HG03045 (cell line): ENCODE results near the gene SLC13A4.
"Not testable (repeated sequence)": the region's sequence is repeated elsewhere in the genome, so short reads cannot be mapped to it uniquely, and the experiment has no call there.

Experiments used
- ATAC-seq: cut with Tn5 transposase; IDR thresholded peaks from one replicate; pipeline ENCODE4 v1.9.1; 2021; ENCODE audit warnings: mild to moderate bottlenecking, moderate library complexity; ENCODE audit not compliant: unreplicated experiment

SLC13A4 gene

DNA sequence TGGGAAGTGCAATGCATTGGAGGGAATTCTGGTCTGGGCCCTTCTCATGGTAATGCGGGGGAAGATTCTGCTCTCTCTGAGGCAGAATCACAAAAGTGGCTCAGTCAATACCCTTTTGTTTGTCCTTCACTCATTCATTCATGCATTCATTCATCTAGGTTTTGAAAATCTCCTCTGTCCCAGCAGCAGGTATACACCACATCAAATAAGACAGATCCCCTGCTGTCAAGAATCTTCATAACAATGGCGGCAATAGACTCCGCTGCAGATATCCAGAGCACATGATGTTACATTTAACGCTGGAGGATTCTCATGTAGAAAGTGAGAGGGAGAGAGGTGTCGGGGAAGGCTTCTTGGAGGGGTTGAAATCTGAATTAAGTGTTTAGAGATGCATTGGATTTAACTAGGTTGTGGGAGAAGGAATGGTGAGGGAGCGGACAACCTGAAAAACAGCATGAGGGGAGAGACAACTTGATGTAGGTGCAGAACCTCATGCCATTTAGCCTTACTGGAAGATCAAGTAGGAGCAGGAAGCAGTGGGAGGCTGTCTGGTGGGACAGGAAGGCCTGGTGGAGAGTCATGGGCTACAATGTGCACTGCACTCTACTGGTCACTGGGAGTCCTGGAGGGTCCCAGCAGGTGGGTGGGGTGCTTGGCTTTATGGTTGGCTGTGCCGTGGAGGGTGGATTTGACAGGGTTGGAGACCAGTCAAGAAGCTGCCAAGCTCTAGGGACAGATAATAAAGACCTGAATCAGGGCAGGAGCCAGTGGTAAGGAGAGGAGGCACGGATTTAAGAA, 25.8 kb upstream of the SLC13A4 start:
- no peak for ATAC-seq

DNA sequence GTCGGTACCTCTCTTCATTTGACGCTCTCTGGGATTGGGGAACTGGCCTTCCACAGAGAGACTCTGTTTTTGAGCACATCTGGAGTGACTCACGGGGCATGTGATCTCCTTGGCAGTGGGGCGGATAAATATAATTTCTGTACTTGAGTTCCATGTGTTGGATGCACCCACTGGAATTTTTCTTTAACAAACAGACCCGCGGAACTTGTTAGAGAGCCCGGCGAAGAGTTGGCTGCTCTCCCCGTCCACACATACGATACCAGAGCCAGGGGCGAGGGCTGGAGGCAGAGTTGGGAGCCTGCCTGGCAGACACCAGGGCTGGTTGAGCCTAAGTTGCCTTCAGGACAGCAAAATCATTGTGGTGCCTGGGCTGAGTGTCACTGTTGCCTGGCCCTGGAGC, 20.8 kb upstream of the SLC13A4 start, which contains the start of gene FAM180A:
Gene FAM180A (minus strand): TSS at position 44 of the 400 bp plus-strand sequence. CDS start 233 bp downstream, outside the sequence.
- no peak for ATAC-seq

DNA sequence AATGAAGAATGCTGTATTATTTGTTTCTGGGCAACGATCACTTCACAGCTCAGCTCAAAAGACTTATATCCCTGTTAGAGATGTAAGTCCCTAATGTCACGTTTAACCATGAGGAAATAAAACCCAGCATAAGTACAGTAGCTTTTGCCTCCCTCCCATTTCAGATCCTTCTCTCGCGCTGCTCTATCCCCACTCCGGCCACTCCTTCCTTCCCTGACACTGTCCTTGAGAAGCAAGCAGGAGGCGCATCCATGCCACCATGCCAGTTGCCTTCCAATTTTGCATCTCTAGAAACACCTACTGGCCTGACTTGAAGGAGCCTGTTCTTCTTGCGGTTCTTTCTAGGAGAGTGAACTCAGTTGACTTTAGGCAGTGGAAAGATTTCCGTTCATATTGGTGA, 19.4 kb upstream of the SLC13A4 start:
- ATAC-seq = no peak

DNA sequence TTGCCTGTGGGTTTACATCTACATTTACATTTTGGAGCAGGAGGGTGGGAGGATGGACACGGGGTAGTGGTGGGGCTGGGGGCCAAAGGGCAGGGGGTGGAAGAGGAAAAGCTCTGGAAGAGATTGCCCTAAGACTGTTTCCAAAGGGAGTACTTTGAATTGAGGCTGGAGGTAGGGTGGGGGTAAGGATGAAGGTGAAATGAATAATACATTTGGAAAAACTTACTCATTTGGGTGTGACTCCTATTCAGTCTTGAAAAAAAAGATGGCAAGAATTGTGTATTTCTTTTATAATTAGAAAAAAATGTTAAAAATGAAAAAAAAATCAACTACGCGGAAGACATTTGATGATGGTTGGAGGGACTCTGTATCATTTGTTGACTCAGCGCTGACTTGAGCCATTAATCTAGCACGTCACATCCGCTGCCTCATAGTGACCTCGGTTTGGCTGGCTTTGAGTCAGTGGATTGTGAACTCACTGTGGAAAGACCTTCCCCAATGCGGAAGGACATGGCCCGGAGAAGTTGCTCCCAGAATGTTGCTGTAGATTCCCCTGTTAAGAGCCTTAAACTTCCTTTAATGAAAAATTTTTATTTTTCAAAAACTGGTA, 17.8 kb upstream of the SLC13A4 start:
- no peak for ATAC-seq

DNA sequence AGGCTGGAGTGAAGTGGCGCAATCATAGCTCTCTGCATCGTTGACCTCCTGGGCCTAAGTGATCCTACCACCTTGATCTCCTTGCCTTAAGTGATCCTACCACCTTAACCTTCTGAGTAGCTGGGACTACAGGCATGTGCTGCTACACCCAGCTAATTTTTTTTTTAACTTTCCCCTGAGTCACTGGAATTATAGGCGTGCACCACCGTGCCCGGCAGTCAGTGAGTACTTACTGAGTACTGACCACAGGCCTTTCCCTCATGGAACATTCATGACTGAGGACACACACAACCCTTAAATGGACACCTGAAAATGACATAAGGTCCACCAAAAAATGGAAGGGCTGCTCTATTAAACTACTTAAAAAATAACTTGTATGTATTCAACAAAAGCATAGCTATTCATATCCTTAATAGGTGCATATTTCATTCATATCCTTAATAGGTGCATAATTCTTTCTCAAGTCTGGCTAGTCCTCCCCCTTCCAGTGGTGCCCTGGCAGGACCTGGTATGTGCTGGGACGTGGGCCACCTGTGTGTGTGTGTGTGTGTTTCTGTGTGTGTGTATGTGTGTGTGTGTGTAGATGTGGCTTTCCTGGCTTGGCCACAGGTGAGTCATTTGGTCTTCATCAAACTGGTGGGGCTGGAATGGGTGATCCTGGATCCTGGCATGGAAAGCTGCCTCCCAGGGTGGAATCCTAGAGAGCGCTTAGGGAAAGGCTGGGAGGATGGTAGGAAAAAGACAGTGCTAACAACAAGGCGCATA, 17.1 kb upstream of the SLC13A4 start:
- ATAC-seq = no peak

DNA sequence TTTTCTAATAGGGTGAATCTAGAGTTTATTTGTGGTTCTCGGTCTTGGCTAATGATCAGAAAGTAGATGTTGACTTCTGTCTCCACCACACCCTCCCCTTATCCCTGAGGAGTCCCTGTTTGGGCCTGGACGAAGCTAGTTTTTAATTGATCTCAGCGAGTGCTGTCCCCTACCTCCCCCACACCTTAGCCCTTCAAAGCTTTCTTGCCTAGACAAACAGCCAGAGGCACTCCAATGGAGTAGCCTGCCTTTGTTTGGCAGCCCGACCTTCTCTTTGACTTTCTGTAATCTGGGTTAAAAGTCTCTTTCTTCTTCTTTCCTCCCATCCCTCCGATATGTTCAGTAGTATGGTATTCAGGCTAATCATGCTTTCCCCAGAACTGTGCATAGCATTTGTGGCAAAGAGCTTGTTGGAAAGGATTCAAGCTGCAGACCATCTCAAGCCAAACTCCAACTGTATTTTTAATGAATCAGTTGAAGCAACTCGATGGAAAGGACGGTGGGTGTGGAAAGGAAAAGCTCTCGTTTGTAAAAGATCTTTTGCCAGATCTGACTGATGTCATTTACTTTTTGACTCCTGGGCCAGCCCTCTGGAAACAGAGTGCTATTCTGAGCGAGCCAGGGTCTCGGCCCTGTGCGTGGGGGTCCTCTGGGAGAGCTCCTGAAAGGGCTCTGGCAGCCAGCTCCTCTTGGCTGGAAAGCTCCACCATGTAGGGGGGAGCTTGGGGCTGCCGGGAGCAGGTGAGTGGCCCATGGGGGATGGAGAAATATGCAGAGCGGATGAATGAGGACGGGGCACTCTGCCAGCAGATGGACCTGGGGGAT, 16.1 kb upstream of the SLC13A4 start:
- no peak for ATAC-seq

DNA sequence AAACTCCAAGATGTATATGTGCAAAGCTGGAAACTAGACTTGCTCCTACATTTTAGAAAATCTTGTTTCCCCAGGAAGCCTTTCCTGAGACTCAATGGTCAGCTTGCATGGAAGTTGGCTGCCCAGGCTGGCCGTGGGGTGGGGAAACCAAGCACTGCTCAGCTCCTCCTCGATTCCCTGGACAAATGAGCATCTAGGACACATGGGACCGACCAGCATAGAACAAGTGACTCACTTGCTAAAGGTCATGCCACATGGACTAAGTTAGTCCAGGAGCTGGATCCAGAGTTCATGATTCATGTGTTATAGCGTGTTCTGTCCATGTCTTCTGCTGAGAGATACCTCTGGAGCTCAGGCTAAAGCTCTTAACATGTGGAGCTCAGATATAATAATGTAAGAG, 14.4 kb upstream of the SLC13A4 start:
- no peak for ATAC-seq

DNA sequence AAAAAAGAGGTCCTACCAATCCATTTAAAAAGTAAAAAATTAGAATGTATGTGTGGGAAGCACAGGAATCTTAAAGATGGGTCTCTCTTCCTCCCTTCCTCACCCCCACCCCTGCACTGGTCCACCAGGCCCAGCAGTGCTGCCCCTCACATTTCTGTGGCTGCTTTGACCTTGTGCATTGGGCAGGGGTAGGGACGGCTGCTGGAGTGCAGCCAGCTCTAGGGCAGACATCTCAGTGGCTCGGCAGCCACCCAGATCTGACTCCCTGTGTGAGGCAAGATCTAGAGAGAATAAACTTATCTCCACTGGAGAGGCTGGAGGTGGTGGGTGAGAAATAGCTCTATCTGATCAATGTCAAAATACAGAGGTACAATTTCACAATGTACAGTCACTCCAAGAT, 13.9 kb upstream of the SLC13A4 start:
- no peak for ATAC-seq

DNA sequence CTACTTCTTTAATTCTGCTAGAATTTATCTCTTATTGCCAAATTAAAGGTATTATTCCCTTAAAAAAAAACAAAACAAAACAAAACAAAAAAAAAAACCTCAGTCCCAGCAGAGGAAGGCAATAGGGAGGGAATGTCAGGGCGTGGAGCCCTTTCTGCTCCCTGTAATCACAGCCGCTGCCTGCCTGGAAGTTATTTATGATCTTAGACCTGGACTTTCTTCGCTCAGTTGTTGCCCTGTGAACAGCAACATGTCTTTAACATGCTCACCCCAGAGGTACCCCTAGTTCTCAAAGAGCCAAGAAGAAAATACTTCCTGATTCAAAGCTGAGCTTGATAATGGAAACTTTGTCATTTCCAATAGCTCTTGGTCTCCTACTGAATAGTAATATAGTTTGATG, 12.9 kb upstream of the SLC13A4 start:
- no peak for ATAC-seq

DNA sequence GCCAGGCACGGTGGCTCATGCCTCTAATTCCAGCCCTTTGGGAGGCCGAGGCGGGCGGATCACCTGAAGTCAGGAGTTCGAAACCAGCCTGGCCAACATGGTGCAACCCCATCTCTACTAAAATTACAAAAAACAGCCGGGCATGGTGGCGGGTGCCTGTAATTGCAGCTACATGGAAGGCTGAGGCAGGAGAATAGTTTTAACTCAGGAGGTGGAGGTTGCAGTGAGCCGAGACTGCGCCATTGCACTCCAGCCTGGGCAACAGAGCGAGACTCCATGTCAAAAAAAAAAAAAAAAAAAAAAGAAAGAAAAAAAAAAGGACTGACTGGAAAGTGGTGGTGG, 9.3 kb upstream of the SLC13A4 start:
- not testable (repeated sequence) for ATAC-seq

DNA sequence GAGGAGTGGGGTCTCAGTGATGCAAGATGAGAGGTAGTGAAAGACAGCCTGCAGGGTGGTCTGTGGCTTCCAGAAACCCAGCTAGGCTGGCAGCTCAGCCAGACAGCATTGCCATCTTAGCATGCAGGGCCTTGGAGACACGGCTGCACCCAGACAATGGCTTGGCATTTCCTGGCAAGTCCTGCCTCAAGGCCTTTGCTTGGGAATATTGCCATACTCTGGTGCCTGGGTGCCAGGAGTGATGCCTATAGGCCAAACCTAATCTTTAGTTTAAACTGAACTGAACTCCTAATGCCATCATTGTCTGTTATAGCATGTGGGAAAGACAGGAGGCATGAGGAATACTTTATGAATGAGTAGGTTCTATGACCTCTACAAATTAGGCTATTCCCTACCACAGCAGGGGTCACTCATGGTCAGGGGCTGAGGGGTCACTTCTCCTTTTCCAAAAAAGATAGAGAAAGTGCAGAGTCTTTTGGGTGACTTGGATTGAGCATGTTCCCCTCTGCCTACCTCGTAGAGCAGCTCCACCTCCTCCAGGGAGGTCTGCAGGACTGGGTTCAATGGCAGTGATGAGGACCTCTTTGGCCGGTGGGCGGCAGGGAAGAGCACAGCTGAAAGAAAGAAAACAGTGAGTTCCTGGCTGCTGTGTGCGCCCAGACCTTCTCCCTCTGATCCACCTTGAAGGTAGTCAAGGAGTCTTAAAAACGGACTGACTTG, 8.8 kb upstream of the SLC13A4 start:
- no peak for ATAC-seq

DNA sequence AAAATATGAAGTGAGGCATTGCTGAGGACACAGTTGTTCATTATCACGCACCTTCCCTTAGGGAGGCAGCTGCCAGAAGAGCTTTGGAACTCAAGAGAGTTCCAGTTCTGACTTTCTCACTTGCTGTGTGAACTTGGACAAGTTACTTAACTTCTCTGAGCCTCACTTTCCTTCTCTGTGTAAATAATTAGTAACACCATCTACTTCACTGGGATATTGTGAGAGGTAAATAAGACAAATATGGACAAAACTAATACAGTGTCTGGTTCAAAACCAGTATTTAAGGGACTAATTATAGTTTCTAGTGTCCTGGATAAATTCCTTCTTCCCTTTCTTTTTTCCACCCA, 6.3 kb upstream of the SLC13A4 start:
- no peak for ATAC-seq

DNA sequence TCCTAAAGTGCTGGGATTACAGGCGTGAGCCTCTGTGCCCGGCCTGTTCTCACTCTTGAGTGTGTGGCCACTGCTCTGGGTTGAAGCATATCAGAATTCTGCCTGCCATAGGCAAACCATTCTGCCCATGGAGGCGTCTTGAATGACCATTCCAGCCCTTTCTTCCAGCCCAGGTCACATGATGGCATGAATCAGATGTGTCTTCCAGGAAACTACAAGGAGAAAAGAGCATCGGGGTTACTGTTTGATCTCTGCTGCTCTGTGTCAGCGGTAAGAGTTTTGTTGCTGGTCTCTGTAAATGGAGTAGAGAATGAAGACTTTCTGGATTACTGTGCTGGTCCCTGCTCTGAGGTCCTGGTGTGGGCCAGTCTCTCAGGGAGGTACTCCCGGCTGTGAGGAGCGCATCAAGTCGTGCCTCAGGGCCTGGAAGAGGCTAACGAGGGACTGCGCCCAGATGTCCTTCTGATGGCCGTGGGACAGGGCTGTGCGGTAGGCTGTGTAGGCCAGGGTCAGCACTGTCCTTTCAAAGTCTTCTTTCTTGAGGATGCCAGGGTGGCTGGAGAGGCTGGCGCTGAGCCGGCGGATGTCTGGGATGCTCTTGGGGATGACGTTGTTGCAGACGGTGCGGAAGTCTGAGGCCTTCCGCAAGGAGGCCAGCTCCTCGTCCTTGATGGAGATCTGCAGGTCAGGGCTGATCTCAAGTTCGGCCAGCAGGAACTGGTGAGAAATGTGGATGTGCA, 5.8 kb upstream of the SLC13A4 start:
- no peak for ATAC-seq

DNA sequence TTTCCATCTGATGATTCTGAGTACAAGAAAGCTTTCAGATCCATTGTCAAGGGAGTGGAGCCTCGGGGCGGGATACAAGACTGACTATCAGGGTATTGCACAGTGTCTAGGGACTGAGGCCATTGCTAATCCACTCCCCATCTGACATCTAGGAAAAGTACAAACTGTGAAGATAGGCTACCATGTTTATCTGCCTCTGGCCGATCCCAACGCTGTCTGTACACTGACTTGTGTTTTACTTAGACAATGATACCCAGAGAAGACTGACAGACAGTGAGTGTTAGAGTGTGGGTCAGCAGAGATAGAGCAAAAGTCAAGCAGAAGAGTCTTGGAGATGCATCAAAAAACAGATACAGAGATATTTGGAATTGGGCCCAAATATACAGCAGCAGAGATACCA, 3.1 kb upstream of the SLC13A4 start:
- no peak for ATAC-seq

DNA sequence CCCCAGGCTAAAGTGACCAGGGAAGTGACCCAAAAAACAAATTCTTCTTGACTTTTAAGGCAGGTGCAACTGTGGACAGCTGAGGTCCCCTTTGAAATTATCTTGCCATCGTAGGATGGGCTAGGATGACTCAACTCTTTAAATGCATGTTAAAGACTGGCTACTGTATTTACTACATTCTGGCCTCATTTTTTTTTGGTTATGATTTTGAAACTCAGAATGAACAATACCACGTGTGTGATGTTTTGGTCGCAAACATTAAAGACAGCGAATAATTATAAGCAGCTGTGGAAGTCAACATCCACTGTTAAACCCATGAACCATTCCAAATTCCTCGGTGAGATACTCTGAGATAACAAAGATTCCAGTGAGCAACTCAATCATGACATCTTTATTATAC, 1.2 kb upstream of the SLC13A4 start:
- no peak for ATAC-seq

DNA sequence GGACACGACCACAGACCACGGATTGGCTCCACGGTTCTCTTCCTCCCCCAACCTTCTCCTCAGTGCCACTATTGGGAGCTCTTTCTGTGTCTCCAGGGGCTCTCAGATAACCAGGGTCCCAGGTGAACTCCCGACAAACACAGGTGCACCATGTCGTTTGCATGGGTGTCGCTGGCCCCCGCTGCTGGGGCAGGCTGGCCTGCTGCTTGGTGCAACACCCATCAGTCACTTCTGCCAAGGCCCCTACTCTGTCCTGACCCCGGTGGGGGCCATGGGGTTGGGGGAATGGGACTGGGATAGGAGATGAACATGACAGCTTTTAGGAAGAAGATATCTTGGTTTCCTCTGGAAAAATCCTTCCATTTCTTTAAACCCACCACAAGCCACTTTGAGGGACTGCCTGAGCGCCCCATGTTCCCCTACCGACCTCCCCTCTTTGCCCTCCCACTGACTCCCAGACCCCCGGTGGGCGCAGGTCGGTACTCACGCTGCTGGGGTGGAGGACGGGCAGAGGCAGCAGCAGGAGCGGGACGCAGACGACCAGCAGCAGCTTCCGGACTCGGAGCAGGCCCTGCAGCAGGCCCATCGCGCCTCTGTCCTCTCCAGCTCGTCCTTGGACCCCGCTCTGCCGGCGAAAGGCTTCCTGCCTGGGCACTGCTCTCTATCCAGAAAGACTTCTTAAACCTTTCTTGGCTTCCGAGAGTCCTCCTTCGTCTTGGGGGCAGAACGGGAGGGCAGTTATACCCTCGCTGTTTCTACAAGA, 894 bp downstream of the SLC13A4 start:
- no peak for ATAC-seq

DNA sequence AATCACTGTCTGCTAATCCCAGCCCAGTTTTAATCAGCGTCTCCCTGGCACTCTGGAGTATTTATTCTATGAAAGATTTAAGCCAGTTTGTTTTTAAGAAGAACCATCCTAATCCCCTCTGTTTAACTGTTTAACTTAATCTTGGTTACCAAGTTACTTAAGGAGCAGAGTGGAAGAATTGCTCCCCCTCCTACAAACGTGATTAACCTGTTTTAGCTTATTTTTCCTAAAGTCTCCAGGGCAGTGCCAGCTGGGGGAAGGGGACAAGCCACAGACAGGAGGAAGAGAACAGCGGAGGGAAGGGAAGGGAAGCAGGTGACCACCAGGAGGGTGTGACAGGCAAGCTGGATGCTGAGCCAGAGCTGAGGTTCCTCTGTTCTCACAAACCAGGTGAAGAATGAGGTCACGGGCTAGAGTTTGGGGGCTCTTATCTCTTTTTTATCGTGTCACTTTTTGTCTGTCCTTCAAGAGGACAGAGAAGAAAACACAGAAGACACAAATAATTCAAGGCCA, 1.7 kb downstream of the SLC13A4 start:
- no peak for ATAC-seq

DNA sequence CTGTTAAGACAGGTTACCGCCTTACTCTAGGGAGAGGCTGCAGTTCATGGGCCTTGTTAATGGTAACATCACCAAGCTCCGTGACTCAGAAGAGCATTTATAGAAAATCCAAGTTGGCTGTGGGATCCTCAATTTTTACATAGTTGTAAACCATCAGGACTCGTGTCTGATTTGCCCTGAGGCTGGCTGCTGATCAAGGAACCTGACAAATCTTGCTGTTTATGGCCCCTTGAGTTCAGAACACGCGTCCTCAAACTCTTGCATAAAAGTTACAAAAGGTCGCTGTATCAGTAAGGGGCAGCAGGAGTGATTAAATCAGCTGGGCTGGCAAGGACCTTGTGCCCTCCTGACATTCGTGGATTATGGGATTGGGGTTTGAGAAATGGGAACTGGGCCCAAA, 4.6 kb downstream of the SLC13A4 start:
- ATAC-seq = no peak
